GM12801 (cell line): Measurements from ENCODE around the gene RHBDL1.

Experiments
- CTCF ChIP-seq: IDR thresholded peaks from one replicate; pipeline ENCODE4 v1.5.1; 2011; ENCODE audit warnings: control low read depth; ENCODE audit not compliant: insufficient read length; ENCODE audit errors: extremely low read depth

Gene RHBDL1

GRCh38 chr16:709566-710499, 34.4 kb downstream of the RHBDL1 start:
- no peak for TF ChIP-seq CTCF

GRCh38 chr16:710500-711075, 35.1 kb downstream of the RHBDL1 start:
- no peak for TF ChIP-seq CTCF

GRCh38 chr16:711084-711483, 35.6 kb downstream of the RHBDL1 start:
- no peak for TF ChIP-seq CTCF

- TF ChIP-seq CTCF: no peak
Measured at GRCh38 chr16:711548-712320, 36.3 kb downstream of the RHBDL1 start.

GRCh38 chr16:714079-714478, 38.6 kb downstream of the RHBDL1 start:
- TF ChIP-seq CTCF: no peak

GRCh38 chr16:714558-715476, 39.3 kb downstream of the RHBDL1 start, which contains the start of gene METRN:
Gene METRN (plus strand): TSS chr16:715118. CDS start chr16:715290, 172 bp downstream.
- no peak for TF ChIP-seq CTCF
